OCI-LY3 (cell line): ENCODE measurements around the gene PUS7.
"Not testable (repeated sequence)": the region's sequence is repeated elsewhere in the genome, so short reads cannot be mapped to it uniquely, and the experiment has no call there.

Experiments used
- H2AFZ ChIP-seq: fragments of 200-600, 300-600 bp; shearing (Covaris generic); 2 replicates; pipeline ENCODE4 v1.6.0; 2014; ENCODE audit warnings: antibody characterized with exemption, low read depth, low read length
- H3K27ac ChIP-seq: fragments of 200-600, 300-600 bp; sonication (generic); 2 replicates; pipeline ENCODE4 v1.5.1; 2014; ENCODE audit warnings: mild to moderate bottlenecking, low read length, moderate library complexity, mixed read lengths
- H3K27me3 ChIP-seq: fragments of 200-600, 300-600 bp; sonication (generic); 2 replicates; pipeline ENCODE4 v1.6.1; 2014; ENCODE audit warnings: low read depth, low read length, mixed read lengths
- H3K36me3 ChIP-seq: fragments of 200-600, 300-600 bp; sonication (generic); replicated peaks from 2 replicates; pipeline ENCODE3; 2014; ENCODE audit warnings: low read depth, low read length, mixed read lengths
- H3K4me1 ChIP-seq: fragments of 300-600, 200-600 bp; sonication (generic); 2 replicates; pipeline ENCODE4 v1.6.1; 2014; ENCODE audit warnings: low read length, mixed read lengths
- H3K4me2 ChIP-seq: fragments of 200-600, 300-600 bp; sonication (generic); 2 replicates; pipeline ENCODE4 v1.6.1; 2014; ENCODE audit warnings: low read length, mixed read lengths
- H3K4me3 ChIP-seq: fragments of 300-600, 200-600 bp; sonication (generic); 2 replicates; pipeline ENCODE4 v1.5.1; 2014; ENCODE audit warnings: antibody characterized with exemption, mild to moderate bottlenecking, low read length, moderate library complexity
- H3K79me2 ChIP-seq: fragments of 300-600, 200-600 bp; shearing (Covaris generic); 2 replicates; pipeline ENCODE4 v1.6.1; 2014; ENCODE audit warnings: mild to moderate bottlenecking, low read length, mixed read lengths
- H3K9ac ChIP-seq: fragments of 300-600, 200-600 bp; shearing (Covaris generic); 2 replicates; pipeline ENCODE4 v1.6.0; 2014; ENCODE audit warnings: mild to moderate bottlenecking, low read length, moderate library complexity
- H3K9me3 ChIP-seq: fragments of 200-600, 300-600 bp; shearing (Covaris generic); 2 replicates; pipeline ENCODE4 v1.6.1; 2014; ENCODE audit warnings: low read length, mixed read lengths; ENCODE audit not compliant: insufficient read depth
- H4K20me1 ChIP-seq: fragments of 200-600, 300-600 bp; sonication (generic); 2 replicates; pipeline ENCODE4 v1.6.1; 2016; ENCODE audit warnings: low read length, mixed read lengths; ENCODE audit not compliant: insufficient read depth
- EZH2phosphoT487 ChIP-seq: fragments of 200-600 bp; shearing (Covaris generic); IDR thresholded peaks from 2 replicates; pipeline ENCODE4 v1.6.1; 2018; ENCODE audit warnings: antibody characterized with exemption, mixed run types, low read depth
- TF ChIP-seq, protein P1 (sequence below): fragments of 200-600, 300-600 bp; sonication (generic); IDR thresholded peaks from 2 replicates; pipeline ENCODE4 v1.5.1; 2014; ENCODE audit warnings: antibody characterized with exemption, low read length, low read depth

Gene PUS7

DNA sequence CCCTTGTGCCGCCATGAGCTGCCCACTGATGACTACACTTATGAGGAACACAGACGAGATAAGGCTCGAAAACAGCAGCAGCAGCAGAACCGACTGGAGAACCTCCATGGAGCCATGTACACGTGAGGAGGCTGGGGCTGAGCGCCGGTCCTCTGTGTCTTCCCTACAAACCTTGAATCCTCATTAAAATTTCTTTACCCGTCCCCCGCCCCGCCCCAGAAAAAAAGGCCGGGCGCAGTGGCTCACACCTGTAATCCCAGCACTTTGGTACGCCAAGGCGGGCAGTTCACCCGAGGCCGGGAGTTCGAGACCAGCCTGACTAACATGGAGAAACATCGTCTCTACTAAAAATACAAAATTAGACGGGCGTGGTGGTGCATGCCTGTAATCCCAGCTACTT, 8.5 kb upstream of the PUS7 start:
- Histone ChIP-seq H3K4me1 (peaks cover 10% of the 10 kb centered on the region), H4K20me1 (no peaks in the 10 kb centered on the region), H3K9ac (no peak overlapping the region), H2AFZ (no peak overlapping the region), H3K79me2 (peaks cover 28% of the 10 kb centered on the region), H3K27me3 (no peaks in the 10 kb centered on the region), H3K36me3 (peaks cover 2% of the 10 kb centered on the region), H3K9me3 (no peaks in the 10 kb centered on the region), H3K4me3 (no peak overlapping the region), H3K27ac (no peak overlapping the region), H3K4me2 (no peak overlapping the region)
- TF ChIP-seq, protein P1, sequence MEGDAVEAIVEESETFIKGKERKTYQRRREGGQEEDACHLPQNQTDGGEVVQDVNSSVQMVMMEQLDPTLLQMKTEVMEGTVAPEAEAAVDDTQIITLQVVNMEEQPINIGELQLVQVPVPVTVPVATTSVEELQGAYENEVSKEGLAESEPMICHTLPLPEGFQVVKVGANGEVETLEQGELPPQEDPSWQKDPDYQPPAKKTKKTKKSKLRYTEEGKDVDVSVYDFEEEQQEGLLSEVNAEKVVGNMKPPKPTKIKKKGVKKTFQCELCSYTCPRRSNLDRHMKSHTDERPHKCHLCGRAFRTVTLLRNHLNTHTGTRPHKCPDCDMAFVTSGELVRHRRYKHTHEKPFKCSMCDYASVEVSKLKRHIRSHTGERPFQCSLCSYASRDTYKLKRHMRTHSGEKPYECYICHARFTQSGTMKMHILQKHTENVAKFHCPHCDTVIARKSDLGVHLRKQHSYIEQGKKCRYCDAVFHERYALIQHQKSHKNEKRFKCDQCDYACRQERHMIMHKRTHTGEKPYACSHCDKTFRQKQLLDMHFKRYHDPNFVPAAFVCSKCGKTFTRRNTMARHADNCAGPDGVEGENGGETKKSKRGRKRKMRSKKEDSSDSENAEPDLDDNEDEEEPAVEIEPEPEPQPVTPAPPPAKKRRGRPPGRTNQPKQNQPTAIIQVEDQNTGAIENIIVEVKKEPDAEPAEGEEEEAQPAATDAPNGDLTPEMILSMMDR = no peak
- no peak for TF ChIP-seq EZH2phosphoT487

DNA sequence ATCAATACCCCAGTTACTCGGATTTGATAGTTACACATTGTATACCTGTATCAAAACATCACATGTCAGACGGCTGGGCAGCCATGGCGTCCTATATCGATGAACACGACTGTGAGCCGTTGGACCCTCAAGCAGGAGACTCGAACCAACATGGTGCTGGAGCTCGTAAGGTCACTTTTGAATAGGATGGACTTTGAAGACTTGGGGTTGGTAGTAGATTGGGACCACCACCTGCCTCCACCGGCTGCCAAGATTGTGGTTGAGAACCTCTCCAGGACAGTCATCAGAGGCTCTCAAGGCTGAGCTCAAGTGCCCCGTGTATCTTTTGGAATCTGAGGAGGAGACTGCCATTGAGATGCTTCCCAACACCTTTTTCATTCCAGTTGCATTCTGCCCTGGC, 8.1 kb upstream of the PUS7 start:
- peaks cover 26% of the 10 kb centered on the region for H3K79me2 ChIP-seq
- peaks cover 2% of the 10 kb centered on the region for H3K36me3 ChIP-seq
- H3K27me3 ChIP-seq = no peaks in the 10 kb centered on the region
- no peaks in the 10 kb centered on the region for H3K9me3 ChIP-seq
- H3K4me2 ChIP-seq = no peak overlapping the region
- no peak for TF ChIP-seq EZH2phosphoT487
- TF ChIP-seq, protein P1 = no peak
- no peak overlapping the region for H3K9ac ChIP-seq
- peaks cover 10% of the 10 kb centered on the region for H3K4me1 ChIP-seq
- H4K20me1 ChIP-seq = no peaks in the 10 kb centered on the region
- no peak overlapping the region for H3K27ac ChIP-seq
- H3K4me3 ChIP-seq = no peak overlapping the region
- H2AFZ ChIP-seq = no peak overlapping the region

DNA sequence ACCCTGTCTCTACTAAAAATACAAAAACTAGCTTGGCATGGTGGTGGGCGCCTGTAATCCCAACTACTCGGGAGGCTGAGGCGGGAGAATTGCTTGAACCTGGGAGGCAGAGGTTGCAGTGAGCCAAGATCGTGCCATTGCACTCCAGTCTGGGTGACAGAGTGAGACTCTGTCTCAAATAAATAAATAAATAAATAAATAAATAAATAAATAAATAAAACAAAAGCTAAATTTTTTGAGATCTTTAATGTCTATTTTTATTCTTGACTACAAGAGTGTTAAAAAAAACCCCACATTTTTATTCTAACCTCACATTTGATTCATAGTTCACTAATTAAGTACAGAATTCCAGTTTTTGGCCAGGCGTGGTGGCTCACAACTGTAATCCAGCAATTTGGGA, 5.7 kb upstream of the PUS7 start:
- H2AFZ ChIP-seq, H3K4me2 ChIP-seq, H3K27ac ChIP-seq, H3K9ac ChIP-seq, H3K4me3 ChIP-seq, H3K36me3 ChIP-seq, H3K4me1 ChIP-seq, H4K20me1 ChIP-seq, H3K79me2 ChIP-seq, H3K9me3 ChIP-seq, H3K27me3 ChIP-seq: not testable (repeated sequence)

DNA sequence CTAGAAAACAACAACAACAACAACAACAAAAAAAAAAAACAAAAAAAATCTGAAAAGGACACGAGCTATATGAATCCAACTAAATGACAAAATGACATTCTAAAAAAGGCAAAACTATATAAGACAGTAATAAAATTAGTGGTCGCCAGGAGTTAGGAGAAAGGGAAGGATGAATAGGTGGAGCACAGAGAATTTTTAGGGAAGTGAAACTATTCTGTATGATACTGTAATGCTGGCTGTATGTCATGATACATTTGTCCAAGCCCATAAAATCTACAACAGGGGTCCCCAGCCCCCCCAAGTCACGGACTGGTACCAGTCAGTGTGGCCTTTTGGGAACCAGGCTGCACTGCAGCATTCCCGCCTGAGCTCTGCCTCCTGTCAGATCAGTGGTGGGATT, 2.8 kb upstream of the PUS7 start:
- Histone ChIP-seq H3K27ac (no peak overlapping the region), H3K4me1 (peaks cover 8% of the 10 kb centered on the region; the same call in 1 of the 2 replicates), H4K20me1 (0 out of 2 replicates have a peak, but pooled peaks cover under 1% of the 10 kb centered on the region), H3K9ac (no peak overlapping the region), H3K9me3 (no peaks in the 10 kb centered on the region), H3K79me2 (peaks cover 21% of the 10 kb centered on the region), H3K4me2 (no peak overlapping the region), H3K27me3 (no peaks in the 10 kb centered on the region), H3K4me3 (no peak overlapping the region), H3K36me3 (no peaks in the 10 kb centered on the region), H2AFZ (no peak overlapping the region)
- TF ChIP-seq EZH2phosphoT487 = no peak
- TF ChIP-seq, protein P1 = no peak

DNA sequence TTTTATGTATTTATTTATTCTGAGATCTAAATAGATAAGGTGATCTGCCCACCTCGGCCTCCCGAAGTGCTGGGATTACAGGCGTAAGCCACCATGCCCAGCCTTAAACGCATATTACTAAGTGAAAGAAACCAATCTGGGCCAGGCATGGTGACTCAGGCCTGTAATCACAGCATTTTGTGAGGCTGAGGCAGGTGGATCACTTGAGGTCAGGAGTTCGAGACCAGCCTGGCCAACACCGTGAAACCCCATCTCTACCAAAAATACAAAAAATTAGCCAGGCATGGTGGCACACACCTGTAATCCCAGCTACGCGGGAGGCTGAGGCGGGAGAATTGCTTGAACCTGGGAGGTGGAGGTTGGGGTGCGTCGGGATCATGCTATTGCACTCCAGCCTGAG, 2.4 kb upstream of the PUS7 start:
- not testable (repeated sequence) for H3K4me1 ChIP-seq, H3K4me3 ChIP-seq, H3K36me3 ChIP-seq, H4K20me1 ChIP-seq, H3K27ac ChIP-seq, H3K9ac ChIP-seq, H3K27me3 ChIP-seq, H3K4me2 ChIP-seq, H3K9me3 ChIP-seq, H2AFZ ChIP-seq
- H3K79me2 ChIP-seq = peaks cover 25% of the 10 kb centered on the region
